Renal cortex interstitium (tissue), 11 donors: ENCODE measurements around the gene MUTYH. TPM values are rescaled to one million over a fixed set of nuclear protein-coding genes. Genes with fewer than 3 reads are reported as not detected.

Experiments used
- DNase-seq, 11 donors: peaks; one replicate each; pipeline ENCODE4 v3.0.0-alpha.2; 2013; ENCODE audit warnings: low read depth in 9 of 11, low spot score in 4 of 11; ENCODE audit errors: extremely low read depth in 1 of 11
- polyA plus RNA-seq, 3 donors: library from polyadenylated mRNA; unstranded; fragments of 120-200 nt; gene quantifications; one replicate each; pipeline ENCODE4 v1.2.1, GENCODE V29; 2013; ENCODE audit not compliant: insufficient read length in 3 of 3

MUTYH gene
- polyA plus RNA-seq, 3 donors, result 24.2 to 35.6 (median 28.5) TPM

- no peak for DNase-seq
Observed at GRCh38 chr1:45356186-45356585, 15.9 kb upstream of the MUTYH start.

- DNase-seq, result no peak
Observed at GRCh38 chr1:45355683-45356082, 15.4 kb upstream of the MUTYH start.

- no peak for DNase-seq
Observed at GRCh38 chr1:45354838-45355237, 14.6 kb upstream of the MUTYH start.

- no peak for DNase-seq
Observed at GRCh38 chr1:45353685-45354084, 13.4 kb upstream of the MUTYH start.

- no peak for DNase-seq
Observed at GRCh38 chr1:45351508-45351907, 11.3 kb upstream of the MUTYH start.

- no peak for DNase-seq
Observed at GRCh38 chr1:45348966-45349677, 8.9 kb upstream of the MUTYH start.

- DNase-seq, result no peak
Observed at GRCh38 chr1:45348609-45348965, 8.3 kb upstream of the MUTYH start.

GRCh38 chr1:45348020-45348419 lies 7.8 kb upstream of the MUTYH start:
- no peak for DNase-seq

GRCh38 chr1:45346473-45346872 lies 6.2 kb upstream of the MUTYH start:
- no peak for DNase-seq

GRCh38 chr1:45345014-45345413 lies 4.8 kb upstream of the MUTYH start:
- no peak for DNase-seq

- DNase-seq, result no peak
Observed at GRCh38 chr1:45344499-45344898, 4.3 kb upstream of the MUTYH start.

- no peak for DNase-seq
Observed at GRCh38 chr1:45340816-45341466, 701 bp upstream of the MUTYH start.

GRCh38 chr1:45337630-45338325 lies 2.5 kb downstream of the MUTYH start:
- DNase-seq, result no peak

- no peak for DNase-seq
Observed at GRCh38 chr1:45335855-45336324, 4.3 kb downstream of the MUTYH start.

GRCh38 chr1:45334308-45335245 lies 5.7 kb downstream of the MUTYH start:
- no peak for DNase-seq

- DNase-seq, result no peak
Observed at GRCh38 chr1:45332346-45332720, 7.9 kb downstream of the MUTYH start.

- DNase-seq, result no peak
Observed at GRCh38 chr1:45331436-45332345, 8.5 kb downstream of the MUTYH start.

- DNase-seq, result no peak
Observed at GRCh38 chr1:45329445-45329844, 10.8 kb downstream of the MUTYH start.
